GM12875 (cell line): ENCODE results near the gene UNC50.

Experiments
- H3K4me3 ChIP-seq: one replicate; pipeline ENCODE4 v1.5.1; 2011; ENCODE audit warnings: low read depth, low read length, control low read depth
- CTCF ChIP-seq: IDR thresholded peaks from 2 replicates; pipeline ENCODE4 v1.5.1; 2011; ENCODE audit warnings: low read depth, mild to moderate bottlenecking, control low read depth, inconsistent platforms, low read length, moderate library complexity, borderline replicate concordance; ENCODE audit not compliant: insufficient read depth

UNC50 gene

GRCh38 chr2:98563394-98563793 lies 45.0 kb upstream of the UNC50 start:
- no peak overlapping the region for H3K4me3 ChIP-seq
- no peak for TF ChIP-seq CTCF

GRCh38 chr2:98564541-98565132 lies 43.8 kb upstream of the UNC50 start:
- TF ChIP-seq CTCF = no peak
- H3K4me3 ChIP-seq = no peak overlapping the region

GRCh38 chr2:98565286-98565860 lies 43.0 kb upstream of the UNC50 start:
- no peak for TF ChIP-seq CTCF
- H3K4me3 ChIP-seq = no peak overlapping the region

- H3K4me3 ChIP-seq = no peak overlapping the region
- no peak for TF ChIP-seq CTCF
Measured at GRCh38 chr2:98565941-98566340, 42.4 kb upstream of the UNC50 start.

GRCh38 chr2:98568161-98568956 lies 40.0 kb upstream of the UNC50 start:
- H3K4me3 ChIP-seq = no peak overlapping the region
- TF ChIP-seq CTCF = no peak

- TF ChIP-seq CTCF = peak; percentile 98
- no peak overlapping the region for H3K4me3 ChIP-seq
Measured at GRCh38 chr2:98569197-98569793, 39.1 kb upstream of the UNC50 start.
